HEK293T (cell line): ENCODE data around the gene GLIPR1L2.

Source experiments
- ARNT ChIP-seq: fragments of 450-650 bp; IDR thresholded peaks from 2 replicates; pipeline ENCODE4 v1.6.1; 2017; ENCODE audit warnings: mild to moderate bottlenecking
- BHLHE40 ChIP-seq: fragments of 450-650 bp; IDR thresholded peaks from 2 replicates; pipeline ENCODE4 v1.6.1; 2016; ENCODE audit warnings: mild to moderate bottlenecking, moderate library complexity, borderline replicate concordance
- ELF4 ChIP-seq: fragments of 450-650 bp; IDR thresholded peaks from 2 replicates; pipeline ENCODE4 v1.6.1; 2017; ENCODE audit warnings: antibody characterized with exemption
- FOXM1 ChIP-seq: fragments of 450-650 bp; IDR thresholded peaks from 2 replicates; pipeline ENCODE4 v1.6.1; 2017; ENCODE audit warnings: mild to moderate bottlenecking, borderline replicate concordance
- HDGF ChIP-seq: fragments of 450-650 bp; IDR thresholded peaks from 2 replicates; pipeline ENCODE4 v1.6.1; 2017; ENCODE audit warnings: antibody characterized with exemption, borderline replicate concordance
- SP1 ChIP-seq: fragments of 450-650 bp; IDR thresholded peaks from 2 replicates; pipeline ENCODE4 v1.6.1; 2017
- SUZ12 ChIP-seq: fragments of 450-650 bp; IDR thresholded peaks from 2 replicates; pipeline ENCODE4 v1.6.1; 2016; ENCODE audit warnings: mild to moderate bottlenecking
- TARDBP ChIP-seq: fragments of 450-650 bp; IDR thresholded peaks from 2 replicates; pipeline ENCODE4 v1.6.1; 2016
- ZNF384 ChIP-seq: fragments of 450-650 bp; IDR thresholded peaks from 2 replicates; pipeline ENCODE4 v1.6.1; 2016
- TF ChIP-seq, protein P1 (sequence below): fragments of 450-650 bp; IDR thresholded peaks from 2 replicates; pipeline ENCODE4 v1.6.1; 2016

- TF ChIP-seq SP1 (no peak), ARNT (no peak), ELF4 (no peak), TARDBP (no peak), FOXM1 (no peak), HDGF (no peak), SUZ12 (no peak), BHLHE40 (no peak), ZNF384 (no peak)
- TF ChIP-seq, protein P1, sequence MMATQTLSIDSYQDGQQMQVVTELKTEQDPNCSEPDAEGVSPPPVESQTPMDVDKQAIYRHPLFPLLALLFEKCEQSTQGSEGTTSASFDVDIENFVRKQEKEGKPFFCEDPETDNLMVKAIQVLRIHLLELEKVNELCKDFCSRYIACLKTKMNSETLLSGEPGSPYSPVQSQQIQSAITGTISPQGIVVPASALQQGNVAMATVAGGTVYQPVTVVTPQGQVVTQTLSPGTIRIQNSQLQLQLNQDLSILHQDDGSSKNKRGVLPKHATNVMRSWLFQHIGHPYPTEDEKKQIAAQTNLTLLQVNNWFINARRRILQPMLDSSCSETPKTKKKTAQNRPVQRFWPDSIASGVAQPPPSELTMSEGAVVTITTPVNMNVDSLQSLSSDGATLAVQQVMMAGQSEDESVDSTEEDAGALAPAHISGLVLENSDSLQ: no peak
Measured at GRCh38 chr12:75428767-75429166, 37.9 kb downstream of the GLIPR1L2 start.
